K562 (cell line): Measurements from ENCODE around the gene TOM1L2. TPM values are rescaled to one million over a fixed set of nuclear protein-coding genes. Genes with fewer than 3 reads are reported as not detected.
A peak's percentile ranks its signal among the peaks of the same experiment; 100 is the strongest.

Experiments
- CREM ChIP-seq: IDR thresholded peaks from 2 replicates; pipeline ENCODE4 v1.6.1; 2014; ENCODE audit warnings: antibody characterized with exemption, low read depth
- HNRNPLL ChIP-seq: fragments of 200-400 bp; formaldehyde crosslinking; IDR thresholded peaks from 2 replicates; pipeline ENCODE4 v1.6.1; 2017; ENCODE audit warnings: low read length, low read depth, mild to moderate bottlenecking; ENCODE audit not compliant: poor library complexity, severe bottlenecking
- MCM7 ChIP-seq, 2 experiments: fragments of 450-650 bp; IDR thresholded peaks; 2 replicates each; pipeline ENCODE4 v1.6.1; 2016 to 2018
- NR2C1 ChIP-seq, 2 experiments: fragments of 450-650 bp; IDR thresholded peaks; 2 replicates each; pipeline ENCODE4 v1.6.1; 2017; ENCODE audit warnings: mild to moderate bottlenecking in 2 of 2, antibody characterized with exemption in 1 of 2, inconsistent platforms in 1 of 2, missing compliant biosample characterization in 1 of 2, missing genetic modification characterization in 1 of 2
- ZBTB11 ChIP-seq, 3 experiments: fragments of 200-800 bp in 1 of 3; fragments of 250-450 bp in 1 of 3; fragments of 450-650 bp in 1 of 3; sonication (Bioruptor Pico) in 1 of 3; sonication (Bioruptor generic) in 1 of 3; formaldehyde crosslinking in 1 of 3; IDR thresholded peaks; 2 replicates each; pipeline versions ENCODE4 v1.6.1 to v1.8.0; 2016 to 2022; ENCODE audit warnings: mild to moderate bottlenecking in 2 of 3, missing genetic modification characterization in 2 of 3, missing compliant biosample characterization in 1 of 3, moderate library complexity in 1 of 3
- ZBTB17 ChIP-seq: fragments of 450-650 bp; formaldehyde crosslinking; IDR thresholded peaks from 2 replicates; pipeline ENCODE4 v1.4.0; 2020; ENCODE audit warnings: mild to moderate bottlenecking
- ZBTB7A ChIP-seq: IDR thresholded peaks from 2 replicates; pipeline ENCODE4 v1.6.1; 2011; ENCODE audit warnings: low read depth, mild to moderate bottlenecking, low read length, moderate library complexity, borderline replicate concordance; ENCODE audit not compliant: control insufficient read depth
- ZNF311 ChIP-seq: fragments of 250-450 bp; sonication (Bioruptor Pico); IDR thresholded peaks from 2 replicates; pipeline ENCODE4 v1.4.0; 2020; ENCODE audit warnings: mild to moderate bottlenecking, moderate library complexity
- ZNF444 ChIP-seq: fragments of 250-450 bp; sonication (Bioruptor Pico); IDR thresholded peaks from 2 replicates; pipeline ENCODE4 v1.4.0; 2020; ENCODE audit warnings: mild to moderate bottlenecking, moderate library complexity
- polyA plus RNA-seq, 8 experiments: library from polyadenylated mRNA; depleted of rRNA in 4 of 8; stranded (reverse) in 5 of 8; unstranded in 3 of 8; fragments of >200 nt; fragmentation: Nextera tagmentation in 2 of 8; fragmentation: Illumina TruSeq in 1 of 8; extraction: Ambion mirVana in 2 of 8; extraction: Trizol in 1 of 8; gene quantifications; 2 replicates each; pipeline versions ENCODE4 v1.2.1 to v1.2.3, GENCODE V29; 2011 to 2014; ENCODE audit warnings: inconsistent platforms in 1 of 8, missing spikeins in 1 of 8
- total RNA-seq, 7 experiments: library from RNA; depleted of rRNA in 6 of 7; stranded (reverse); fragments of >200 nt in 6 of 7; fragmentation: Illumina TruSeq in 2 of 7; extraction: Trizol in 2 of 7; gene quantifications; 2 replicates each; pipeline versions ENCODE4 v1.2.1 to v1.2.3, GENCODE V29; 2011 to 2021; ENCODE audit warnings: low replicate concordance in 1 of 7
- TF ChIP-seq, protein P1 (sequence below), 2 experiments: fragments of 250-450 bp in 1 of 2; fragments of 450-650 bp in 1 of 2; sonication (Bioruptor Pico) in 1 of 2; IDR thresholded peaks; 2 replicates each; pipeline versions ENCODE4 v1.6.1 to v1.8.0; 2016 to 2021; ENCODE audit warnings: mild to moderate bottlenecking in 2 of 2, moderate library complexity in 2 of 2, missing compliant biosample characterization in 1 of 2, missing genetic modification characterization in 1 of 2
- TF ChIP-seq, protein P2 (sequence below): fragments of 450-650 bp; IDR thresholded peaks from 2 replicates; pipeline ENCODE4 v1.6.1; 2014; ENCODE audit warnings: low read depth, mild to moderate bottlenecking, moderate library complexity, borderline replicate concordance

Gene TOM1L2
- total and polyA plus RNA-seq, 9 of the 15 experiments (the other 6 are each of a cell fraction or from before 2014, with no cell fraction given): 0.07 to 6.0 (median 2.5) TPM

GRCh38 chr17:17824119-17824782, 147.9 kb downstream of the TOM1L2 start (continued):
- TF ChIP-seq, protein P1, sequence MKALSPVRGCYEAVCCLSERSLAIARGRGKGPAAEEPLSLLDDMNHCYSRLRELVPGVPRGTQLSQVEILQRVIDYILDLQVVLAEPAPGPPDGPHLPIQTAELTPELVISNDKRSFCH (CRISPR knock-in tag; IDR thresholded peaks at IDR 0.05): no peak
- TF ChIP-seq, protein P1 (tag; IDR thresholded peaks at IDR 0.05): peak; percentile 65
- TF ChIP-seq ZNF444 (0 out of 2 replicates have a peak, but pooled peaks have one; percentile 30), ZNF311 (CRISPR knock-in tag) (peak; percentile 34; the same call in 1 of the 2 replicates), MCM7 (IDR thresholded peaks at IDR 0.05) (no peak), ZBTB11 (CRISPR knock-in tag; IDR thresholded peaks at IDR 0.05) (peak in 1 of 3 experiments; percentile 64; a peak in 1 of 6 replicates), HNRNPLL (peak; percentile 86), NR2C1 (IDR thresholded peaks at IDR 0.05) (no peak; the same call in 1 of the 2 replicates), NR2C1 (tag; IDR thresholded peaks at IDR 0.05) (0 out of 2 replicates have a peak, but pooled peaks have one; percentile 34), ZBTB7A (0 out of 2 replicates have a peak, but pooled peaks have one; percentile 2), ZBTB17 (CRISPR knock-in tag) (peak; percentile 45; the same call in 1 of the 2 replicates), CREM (peak; percentile 1; the same call in 1 of the 2 replicates)
- TF ChIP-seq, protein P2, sequence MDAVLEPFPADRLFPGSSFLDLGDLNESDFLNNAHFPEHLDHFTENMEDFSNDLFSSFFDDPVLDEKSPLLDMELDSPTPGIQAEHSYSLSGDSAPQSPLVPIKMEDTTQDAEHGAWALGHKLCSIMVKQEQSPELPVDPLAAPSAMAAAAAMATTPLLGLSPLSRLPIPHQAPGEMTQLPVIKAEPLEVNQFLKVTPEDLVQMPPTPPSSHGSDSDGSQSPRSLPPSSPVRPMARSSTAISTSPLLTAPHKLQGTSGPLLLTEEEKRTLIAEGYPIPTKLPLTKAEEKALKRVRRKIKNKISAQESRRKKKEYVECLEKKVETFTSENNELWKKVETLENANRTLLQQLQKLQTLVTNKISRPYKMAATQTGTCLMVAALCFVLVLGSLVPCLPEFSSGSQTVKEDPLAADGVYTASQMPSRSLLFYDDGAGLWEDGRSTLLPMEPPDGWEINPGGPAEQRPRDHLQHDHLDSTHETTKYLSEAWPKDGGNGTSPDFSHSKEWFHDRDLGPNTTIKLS: no peak
